ENCODE data around the gene GALNTL6.
"Not testable (repeated sequence)": the region's sequence is repeated elsewhere in the genome, so short reads cannot be mapped to it uniquely, and the experiment has no call there.

GALNTL6 gene

GRCh38 chr4:172410363-172410762 is 597.2 kb downstream of the GALNTL6 start:
- H3K9me3 ChIP-seq: no peaks in the 10 kb centered on the region
- TF ChIP-seq CTCF (IDR thresholded peaks at IDR 0.05; ENCODE audit: low read depth, low read length): no peak
- no peak for DNase-seq
- H3K4me3 ChIP-seq (ENCODE audit: low read depth, low read length): no peak overlapping the region
- H3K27me3 ChIP-seq: no peaks in the 10 kb centered on the region
- no peaks in the 10 kb centered on the region for H3K36me3 ChIP-seq
- peaks cover 24% of the 10 kb centered on the region for H3K4me1 ChIP-seq

- no peak for TF ChIP-seq CTCF (IDR thresholded peaks at IDR 0.05; ENCODE audit: low read depth, low read length)
- H3K4me3 ChIP-seq (ENCODE audit: low read depth, low read length): no peak overlapping the region
- peak; percentile 46 for DNase-seq
- H3K4me1 ChIP-seq: peaks cover 26% of the 10 kb centered on the region
- no peaks in the 10 kb centered on the region for H3K9me3 ChIP-seq
- no peaks in the 10 kb centered on the region for H3K27me3 ChIP-seq
- no peaks in the 10 kb centered on the region for H3K36me3 ChIP-seq
Observed at GRCh38 chr4:172411149-172411548, 597.9 kb downstream of the GALNTL6 start.

GRCh38 chr4:172412851-172413580 is 599.8 kb downstream of the GALNTL6 start:
- H3K4me3 ChIP-seq (ENCODE audit: low read depth, low read length): no peak overlapping the region
- no peak for DNase-seq
- no peak for TF ChIP-seq CTCF (IDR thresholded peaks at IDR 0.05; ENCODE audit: low read depth, low read length)
- no peaks in the 10 kb centered on the region for H3K9me3 ChIP-seq
- no peaks in the 10 kb centered on the region for H3K36me3 ChIP-seq
- H3K27me3 ChIP-seq: no peaks in the 10 kb centered on the region
- H3K4me1 ChIP-seq: peaks cover 26% of the 10 kb centered on the region

GRCh38 chr4:172428979-172429378 is 615.8 kb downstream of the GALNTL6 start:
- H3K4me3 ChIP-seq (ENCODE audit: low read depth, low read length); H3K36me3 ChIP-seq; H3K27me3 ChIP-seq; H3K4me1 ChIP-seq; H3K9me3 ChIP-seq; DNase-seq: not testable (repeated sequence)

GRCh38 chr4:172480471-172480870 is 667.3 kb downstream of the GALNTL6 start:
- no peaks in the 10 kb centered on the region for H3K9me3 ChIP-seq
- no peak overlapping the region for H3K4me3 ChIP-seq (ENCODE audit: low read depth, low read length)
- no peaks in the 10 kb centered on the region for H3K36me3 ChIP-seq
- TF ChIP-seq CTCF (IDR thresholded peaks at IDR 0.05; ENCODE audit: low read depth, low read length): no peak
- no peaks in the 10 kb centered on the region for H3K27me3 ChIP-seq
- DNase-seq: no peak
- 0 out of 2 replicates have a peak, but pooled peaks cover 4% of the 10 kb centered on the region for H3K4me1 ChIP-seq

- no peaks in the 10 kb centered on the region for H3K27me3 ChIP-seq
- TF ChIP-seq CTCF (IDR thresholded peaks at IDR 0.05; ENCODE audit: low read depth, low read length): no peak
- 0 out of 2 replicates have a peak, but pooled peaks cover 4% of the 10 kb centered on the region for H3K4me1 ChIP-seq
- H3K36me3 ChIP-seq: no peaks in the 10 kb centered on the region
- no peaks in the 10 kb centered on the region for H3K9me3 ChIP-seq
- no peak overlapping the region for H3K4me3 ChIP-seq (ENCODE audit: low read depth, low read length)
- DNase-seq: no peak
Observed at GRCh38 chr4:172481802-172482508, 668.8 kb downstream of the GALNTL6 start.

Measured in BE2C (cell line).